Measurements from ENCODE around the gene ARHGAP10.

The ARHGAP10 gene

GRCh38 chr4:147975933-147976928, 244.3 kb downstream of the ARHGAP10 start:
- no peak for TF ChIP-seq CTCF (IDR thresholded peaks at IDR 0.05; ENCODE audit: insufficient read depth, missing control alignments)
- FAIRE-seq (no peak), DNase-seq (ENCODE audit: insufficient read length, low spot score) (no peak)

GRCh38 chr4:147980586-147980985, 248.7 kb downstream of the ARHGAP10 start:
- DNase-seq (ENCODE audit: insufficient read length, low spot score) (no peak), FAIRE-seq (no peak)
- no peak for TF ChIP-seq CTCF (IDR thresholded peaks at IDR 0.05; ENCODE audit: insufficient read depth, missing control alignments)

- DNase-seq (ENCODE audit: insufficient read length, low spot score) (no peak), FAIRE-seq (no peak)
- no peak for TF ChIP-seq CTCF (IDR thresholded peaks at IDR 0.05; ENCODE audit: insufficient read depth, missing control alignments)
These were observed 249.4 kb downstream of the ARHGAP10 start for GRCh38 chr4:147981305-147981704.

GRCh38 chr4:147984065-147984777, 252.3 kb downstream of the ARHGAP10 start:
- FAIRE-seq (no peak), DNase-seq (ENCODE audit: insufficient read length, low spot score) (peak; percentile 52)
- TF ChIP-seq CTCF (IDR thresholded peaks at IDR 0.05; ENCODE audit: insufficient read depth, missing control alignments), result peak; percentile 83

- no peak for FAIRE-seq
- no peak for TF ChIP-seq CTCF (IDR thresholded peaks at IDR 0.05; ENCODE audit: insufficient read depth, missing control alignments)
- no peak for DNase-seq (ENCODE audit: insufficient read length, low spot score)
These were observed 252.9 kb downstream of the ARHGAP10 start for GRCh38 chr4:147984778-147985138.

GRCh38 chr4:147985376-147985775, 253.5 kb downstream of the ARHGAP10 start:
- FAIRE-seq, result no peak
- DNase-seq (ENCODE audit: insufficient read length, low spot score), result no peak
- no peak for TF ChIP-seq CTCF (IDR thresholded peaks at IDR 0.05; ENCODE audit: insufficient read depth, missing control alignments)

Data from D721Med (cell line).